Measurements from ENCODE around the gene MEGF6.

MEGF6 gene

DNA sequence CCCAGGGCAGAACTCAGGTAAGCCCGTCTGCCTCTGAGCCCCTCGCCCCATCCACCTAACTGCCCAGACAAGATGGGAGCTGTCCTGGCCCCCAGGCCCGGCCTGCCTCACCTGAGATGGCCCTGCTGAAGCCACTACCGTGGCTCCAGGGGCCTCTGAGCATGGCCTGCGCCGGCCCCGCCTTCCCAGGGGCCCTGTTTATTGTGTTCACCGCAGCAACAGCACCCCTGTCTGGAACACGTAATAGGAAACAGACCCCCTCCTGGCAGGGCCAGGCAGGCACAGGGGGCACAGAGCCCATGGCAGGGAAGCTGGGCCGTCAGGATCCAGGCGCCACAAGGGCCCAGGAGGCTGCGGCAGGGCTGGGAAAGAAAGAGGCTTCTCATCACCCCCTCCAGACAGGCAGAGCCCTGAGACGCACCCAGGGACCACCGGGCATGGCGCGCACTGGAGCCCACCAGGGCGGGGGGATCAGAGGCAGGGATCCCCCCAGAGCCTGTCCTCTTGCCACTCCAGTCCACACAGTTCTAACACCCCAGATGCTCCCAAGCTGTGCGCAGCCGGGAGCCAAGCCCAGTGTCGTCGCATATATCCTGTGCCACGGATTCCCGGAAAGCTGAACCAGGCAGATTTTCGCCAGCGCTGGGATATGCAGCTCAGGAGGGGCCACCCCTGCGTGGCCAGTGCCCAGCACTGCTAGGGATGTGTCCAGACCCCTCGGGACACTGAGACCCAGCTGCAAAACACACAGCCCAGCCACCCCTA is 94.2 kb downstream of the MEGF6 start:
- no peak for DNase-seq

- DNase-seq = no peak
Observed at GRCh38 chr1:3516481-3516869, 94.8 kb downstream of the MEGF6 start.

- no peak for DNase-seq
Observed at GRCh38 chr1:3515774-3516480, 95.4 kb downstream of the MEGF6 start.

DNA sequence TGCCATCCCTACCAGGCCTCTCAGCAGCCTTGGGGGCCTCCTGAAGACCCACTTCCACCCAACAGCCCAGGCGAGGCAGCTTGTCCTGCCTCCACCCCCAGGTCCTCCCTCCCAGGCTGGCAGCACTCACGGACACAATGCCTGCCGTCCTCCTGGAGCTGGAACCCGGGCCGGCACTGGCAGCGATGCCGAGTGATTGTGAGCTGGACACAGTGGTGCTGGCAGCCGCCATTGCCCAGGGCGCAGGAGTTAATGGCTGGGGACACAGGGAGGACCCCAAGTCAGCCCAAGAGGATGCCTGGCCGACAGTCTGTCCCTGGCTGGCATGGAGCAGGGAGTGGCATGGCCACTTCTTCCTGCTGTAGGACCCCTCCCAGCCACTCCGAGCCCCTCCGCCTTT is 96.0 kb downstream of the MEGF6 start:
- no peak for DNase-seq

- no peak for DNase-seq
Observed at GRCh38 chr1:3514404-3514803, 96.9 kb downstream of the MEGF6 start.

- no peak for DNase-seq
Observed at GRCh38 chr1:3511856-3512255, 99.5 kb downstream of the MEGF6 start.

DNA sequence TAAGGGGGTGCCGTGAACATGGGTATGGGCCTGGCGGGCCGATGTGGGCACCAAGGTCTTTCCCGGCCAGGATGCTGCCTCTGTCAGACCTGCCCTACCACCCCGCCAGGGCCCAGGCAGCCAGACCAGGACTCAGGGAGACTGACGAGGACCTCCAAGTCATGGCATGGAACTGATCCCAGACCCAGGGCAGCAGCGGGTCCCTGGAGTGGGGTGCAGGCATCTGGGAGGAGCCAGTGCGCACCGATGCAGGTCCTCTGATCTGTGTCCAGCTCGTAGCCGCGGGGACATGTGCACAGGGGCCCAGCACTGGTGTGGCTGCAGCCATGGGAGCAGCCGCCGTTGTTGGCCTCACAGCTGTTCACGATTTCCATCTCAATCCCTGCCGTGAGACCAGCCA is 100.0 kb downstream of the MEGF6 start:
- DNase-seq = no peak

GRCh38 chr1:3510956-3511250 is 100.4 kb downstream of the MEGF6 start:
- DNase-seq = no peak

GRCh38 chr1:3510136-3510955 is 101.0 kb downstream of the MEGF6 start:
- DNase-seq = no peak

DNA sequence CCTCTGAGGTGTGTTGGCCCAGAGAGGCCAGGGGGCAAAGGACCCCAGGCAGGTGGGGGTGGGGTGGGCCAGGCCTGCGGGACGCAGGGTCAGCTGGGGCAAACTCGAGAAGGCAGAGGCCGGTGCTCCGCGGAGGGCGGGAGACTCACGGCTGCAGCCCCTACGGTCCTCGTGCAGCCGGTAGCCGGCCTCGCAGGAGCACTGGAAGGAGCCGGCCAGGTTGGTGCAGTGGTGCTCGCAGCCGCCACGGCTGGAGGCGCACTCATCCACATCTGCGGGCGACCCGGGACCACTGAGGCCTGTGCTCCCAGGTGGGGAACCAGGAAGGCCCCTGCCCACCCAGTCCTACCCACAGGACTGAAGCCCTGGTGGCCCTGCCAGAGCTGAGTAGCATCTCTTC is 101.6 kb downstream of the MEGF6 start:
- no peak for DNase-seq

DNA sequence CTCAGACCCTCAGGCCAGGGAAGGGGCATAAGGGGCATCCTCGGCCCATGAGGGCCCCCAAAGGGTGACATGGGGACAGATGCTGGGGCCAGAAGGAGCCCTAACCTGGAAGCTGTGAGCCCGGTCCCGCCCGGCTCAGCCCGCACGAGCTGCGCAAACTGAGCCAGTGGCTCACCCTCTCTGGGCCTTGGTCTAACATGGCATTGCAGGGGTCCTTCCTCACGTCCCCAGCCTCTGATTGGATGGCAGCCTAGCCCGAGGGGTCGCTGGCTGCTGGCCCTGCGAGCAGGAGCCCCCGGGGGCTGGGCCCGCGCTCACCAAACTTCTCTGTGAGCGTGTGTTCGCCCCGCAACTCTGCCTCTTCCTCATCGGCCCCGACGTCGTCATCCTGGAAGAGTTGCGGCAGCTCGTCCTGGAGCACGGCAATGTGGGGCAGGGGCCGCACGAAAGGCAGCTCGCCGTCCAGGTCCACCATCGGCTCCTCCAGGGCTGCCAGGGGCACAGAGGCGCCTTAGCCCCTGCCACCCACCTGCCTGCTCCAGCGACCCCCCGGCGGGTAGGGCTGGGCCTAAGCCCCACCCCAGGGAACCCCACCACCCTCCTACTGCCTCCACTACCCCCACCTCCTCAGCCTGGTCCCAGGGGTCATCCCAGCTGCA is 102.4 kb downstream of the MEGF6 start:
- no peak for DNase-seq

DNA sequence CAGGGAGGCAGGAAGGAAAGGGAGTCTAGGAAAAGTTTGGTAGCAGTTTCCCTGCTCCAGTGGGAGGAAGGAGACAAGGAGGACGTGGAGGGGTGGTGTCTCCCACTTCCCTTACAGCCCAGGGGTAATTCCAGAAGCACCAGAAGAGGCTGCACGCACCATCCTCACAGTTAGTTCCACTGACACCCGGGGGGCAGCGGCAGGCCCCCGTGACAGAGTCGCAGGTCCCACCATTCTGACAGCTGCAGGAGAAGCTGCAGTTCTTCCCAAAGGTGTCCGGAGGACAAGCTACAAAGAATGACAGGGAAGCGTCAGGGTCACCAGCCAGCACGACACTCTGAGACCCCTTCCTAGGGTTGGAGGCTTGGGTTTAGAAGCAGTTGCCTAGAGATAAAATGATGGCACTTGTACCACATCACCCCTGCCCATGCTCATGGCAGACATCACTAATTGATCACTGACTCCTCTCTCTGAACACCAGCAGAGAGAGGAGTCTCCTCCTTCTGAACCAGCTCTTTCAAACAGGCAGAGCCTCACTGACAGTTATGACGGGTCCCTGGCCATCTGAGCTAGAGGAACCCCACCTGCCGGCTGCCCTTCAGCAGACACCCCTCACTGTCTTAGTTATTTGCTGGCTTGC is 103.6 kb downstream of the MEGF6 start:
- DNase-seq = no peak

DNA sequence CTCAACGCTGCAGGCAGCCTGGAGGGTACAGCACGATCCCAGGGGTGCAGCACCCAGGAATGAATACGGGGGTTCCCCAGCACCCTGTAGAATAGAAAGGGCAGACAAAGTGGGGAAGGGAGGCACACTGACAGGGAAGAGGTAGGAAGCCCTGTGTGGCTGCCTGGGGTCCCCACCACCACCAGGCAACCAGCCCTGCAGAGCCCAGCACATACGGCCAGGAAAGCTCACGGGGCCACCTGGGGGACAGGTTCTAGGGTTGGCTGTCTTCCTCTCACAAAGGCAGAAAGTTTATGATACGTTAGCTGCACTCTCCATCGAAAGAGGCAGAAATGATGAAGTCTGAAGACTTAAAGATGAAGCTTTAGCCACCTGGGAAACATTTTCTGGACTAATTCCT is 104.4 kb downstream of the MEGF6 start:
- DNase-seq = no peak

DNA sequence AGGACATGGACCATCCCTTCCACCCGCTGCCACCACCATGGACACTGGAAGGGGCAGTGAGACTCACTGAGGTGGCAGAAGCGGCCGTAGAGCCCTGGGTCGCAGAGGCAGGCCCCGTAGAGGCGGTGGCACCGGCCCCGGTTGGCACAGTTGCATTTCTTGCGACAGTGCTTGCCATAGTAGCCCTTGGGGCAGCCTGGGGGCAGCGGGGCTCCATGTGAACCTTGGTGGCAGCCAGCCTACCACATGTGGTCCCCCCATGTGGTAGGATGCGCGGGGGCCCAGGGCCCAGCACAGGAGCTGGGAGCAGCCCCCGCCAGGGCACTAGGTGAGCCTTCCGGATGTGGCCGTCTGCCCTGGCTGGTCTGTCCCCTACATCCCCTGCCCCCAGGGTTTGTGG is 105.3 kb downstream of the MEGF6 start:
- no peak for DNase-seq

GRCh38 chr1:3505161-3505560 is 106.1 kb downstream of the MEGF6 start:
- DNase-seq = no peak

GRCh38 chr1:3504822-3505153 is 106.5 kb downstream of the MEGF6 start:
- no peak for DNase-seq

DNA sequence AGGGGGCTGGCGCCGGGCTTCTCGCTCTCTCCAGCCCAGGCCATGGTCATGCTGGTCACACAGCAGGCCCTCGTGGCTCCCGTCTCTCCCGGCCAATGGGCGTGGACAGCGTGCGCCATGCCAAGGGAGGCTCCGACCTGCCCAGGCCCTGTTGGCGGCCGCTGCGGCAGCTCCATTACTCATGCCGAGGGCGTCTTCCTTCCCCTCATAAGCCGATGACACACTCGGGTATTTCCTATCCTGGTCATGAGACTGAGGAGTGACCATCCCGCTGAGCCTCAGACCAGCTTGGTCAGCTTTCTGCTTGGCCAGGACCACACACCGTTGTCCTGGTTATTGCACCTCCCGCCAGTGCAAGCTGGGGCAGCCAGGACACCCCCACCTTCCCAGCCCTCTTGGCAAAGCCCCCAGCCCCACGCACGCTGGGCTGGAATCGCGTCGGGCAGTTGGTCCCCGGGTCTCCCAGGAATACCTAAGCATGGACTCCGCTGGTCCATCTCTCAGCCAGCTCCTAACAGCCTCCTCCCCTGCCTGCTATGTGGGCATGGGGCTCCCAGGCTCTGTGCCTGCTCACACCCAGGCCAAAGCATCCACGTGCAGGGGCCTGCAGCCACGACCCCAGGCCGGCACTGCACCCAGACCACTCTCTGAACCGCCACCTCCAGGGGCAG is 107.0 kb downstream of the MEGF6 start:
- no peak for DNase-seq

DNA sequence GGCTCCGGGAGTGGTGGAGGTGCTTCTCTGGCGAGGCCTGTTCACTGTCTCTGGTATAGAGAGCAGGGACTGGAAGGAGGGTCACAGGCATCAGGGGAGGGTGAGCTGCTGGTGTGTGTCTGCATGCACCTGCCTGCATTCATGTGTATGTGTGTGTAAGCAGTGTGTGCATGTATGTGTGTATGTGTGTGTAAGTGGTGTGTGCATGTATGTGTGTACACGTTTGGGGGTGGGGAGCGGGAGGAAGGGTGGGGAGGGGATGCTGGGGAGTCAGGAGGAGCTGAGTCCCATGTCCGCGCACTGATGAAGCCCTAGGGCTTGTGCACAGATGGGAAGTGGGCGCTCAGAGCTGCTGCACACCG is 107.8 kb downstream of the MEGF6 start:
- no peak for DNase-seq

- DNase-seq = no peak
Observed at GRCh38 chr1:3502641-3503524, 108.4 kb downstream of the MEGF6 start.

GRCh38 chr1:3501856-3502640 is 109.3 kb downstream of the MEGF6 start:
- DNase-seq = no peak

DNA sequence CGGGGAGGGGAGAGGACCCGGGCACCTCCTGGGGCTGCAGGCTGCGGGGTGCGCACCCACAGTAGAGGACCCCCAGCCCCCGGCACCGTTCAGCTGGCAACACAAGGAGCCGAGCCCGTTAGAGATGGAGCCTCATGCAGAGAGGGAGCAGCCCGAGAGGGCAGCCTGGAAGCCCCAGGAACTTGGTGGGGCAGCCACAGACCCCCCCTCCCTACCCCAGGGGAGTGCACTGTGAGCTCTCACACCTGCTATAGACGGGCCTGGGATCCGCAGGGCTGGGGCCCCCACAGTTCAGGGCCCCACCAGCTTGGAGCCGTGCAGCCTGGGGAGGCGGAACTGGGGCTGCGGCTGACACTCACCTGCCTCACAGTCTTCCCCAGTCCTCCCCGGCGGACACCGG is 109.9 kb downstream of the MEGF6 start:
- no peak for DNase-seq

Measured in effector CD4-positive, alpha-beta T cell (primary cell).